ENCODE results near the gene APOA4. TPM values are rescaled to one million over a fixed set of nuclear protein-coding genes. Genes with fewer than 3 reads are reported as not detected.
A peak's percentile ranks its signal among the peaks of the same experiment; 100 is the strongest.

The APOA4 gene
- total and polyA plus RNA-seq, 2 of the 13 experiments (the other 11 are each of a cell fraction or from before 2014, with no cell fraction given): 3.8 to 7.2 TPM

DNA sequence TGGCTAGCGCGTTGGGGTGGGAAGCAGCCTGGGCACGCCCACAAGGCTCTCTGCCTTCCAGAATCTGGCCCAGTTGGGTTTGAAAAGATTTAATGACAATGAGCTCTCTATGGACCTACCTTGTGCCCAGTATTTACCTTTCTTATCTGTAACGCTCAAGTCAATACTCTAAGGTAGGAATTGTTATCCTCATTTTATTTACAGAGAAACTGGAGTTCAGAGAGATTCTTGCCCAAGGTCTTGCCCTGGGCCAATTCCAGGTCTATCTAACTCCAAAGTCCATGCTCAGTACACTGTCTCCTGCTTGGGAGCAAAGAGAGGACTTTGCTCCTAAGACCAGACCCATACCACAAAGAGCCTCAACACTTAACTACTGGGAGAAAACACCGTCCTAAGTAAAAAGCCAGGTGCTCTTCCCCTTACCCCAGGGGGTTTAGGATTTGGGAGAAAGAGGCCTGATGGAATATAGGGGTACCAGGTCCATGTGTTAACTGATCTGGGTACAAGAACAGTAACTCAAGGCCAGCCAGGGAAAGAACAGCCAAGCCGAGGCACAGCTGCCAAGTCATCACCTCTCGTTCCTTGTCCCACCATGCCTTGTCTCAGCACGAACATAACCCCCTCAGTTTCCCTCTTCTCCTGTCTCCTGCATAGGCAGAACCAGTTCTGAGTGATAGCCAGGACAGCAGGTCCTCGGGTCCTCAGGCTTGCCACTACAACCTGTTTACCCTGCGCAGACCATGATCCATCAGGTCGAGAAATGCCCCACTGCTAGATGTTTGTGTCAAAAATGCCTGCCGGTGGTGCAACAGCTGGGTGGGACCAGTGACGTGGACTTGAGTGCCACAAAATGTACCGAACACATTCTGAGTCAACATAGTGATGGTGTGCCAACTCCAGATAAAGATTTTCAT lies 14.6 kb downstream of the APOA4 start (continued):
- peak; percentile 94 for TF ChIP-seq MIXL1 (CRISPR knock-in tag; IDR thresholded peaks at IDR 0.05)
- TF ChIP-seq ZNF367 (CRISPR knock-in tag; IDR thresholded peaks at IDR 0.05; ENCODE audit: borderline replicate concordance): no peak
- TF ChIP-seq ZNF547 (CRISPR knock-in tag; IDR thresholded peaks at IDR 0.05): no peak
- TF ChIP-seq NR3C1 (CRISPR knock-in tag; IDR thresholded peaks at IDR 0.05): no peak
- 0 out of 2 replicates have a peak, but pooled peaks have one; percentile 25 for TF ChIP-seq ZFY (CRISPR knock-in tag; IDR thresholded peaks at IDR 0.05)
- TF ChIP-seq ZFX (CRISPR knock-in tag; IDR thresholded peaks at IDR 0.05; ENCODE audit: low read depth): 0 out of 2 replicates have a peak, but pooled peaks have one; percentile 28
- 0 out of 2 replicates have a peak, but pooled peaks have one; percentile 49 for TF ChIP-seq JUND (CRISPR knock-in tag; IDR thresholded peaks at IDR 0.05)
- TF ChIP-seq ZNF333 (CRISPR knock-in tag; IDR thresholded peaks at IDR 0.05; ENCODE audit: borderline replicate concordance): no peak
- TF ChIP-seq, protein P1, sequence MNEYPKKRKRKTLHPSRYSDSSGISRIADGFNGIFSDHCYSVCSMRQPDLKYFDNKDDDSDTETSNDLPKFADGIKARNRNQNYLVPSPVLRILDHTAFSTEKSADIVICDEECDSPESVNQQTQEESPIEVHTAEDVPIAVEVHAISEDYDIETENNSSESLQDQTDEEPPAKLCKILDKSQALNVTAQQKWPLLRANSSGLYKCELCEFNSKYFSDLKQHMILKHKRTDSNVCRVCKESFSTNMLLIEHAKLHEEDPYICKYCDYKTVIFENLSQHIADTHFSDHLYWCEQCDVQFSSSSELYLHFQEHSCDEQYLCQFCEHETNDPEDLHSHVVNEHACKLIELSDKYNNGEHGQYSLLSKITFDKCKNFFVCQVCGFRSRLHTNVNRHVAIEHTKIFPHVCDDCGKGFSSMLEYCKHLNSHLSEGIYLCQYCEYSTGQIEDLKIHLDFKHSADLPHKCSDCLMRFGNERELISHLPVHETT (CRISPR knock-in tag; conservative IDR thresholded peaks at IDR 0.05): peak; percentile 43
- TF ChIP-seq ZNF296 (CRISPR knock-in tag; conservative IDR thresholded peaks at IDR 0.05): no peak; the same call in 1 of the 2 replicates
- TF ChIP-seq, protein P2, sequence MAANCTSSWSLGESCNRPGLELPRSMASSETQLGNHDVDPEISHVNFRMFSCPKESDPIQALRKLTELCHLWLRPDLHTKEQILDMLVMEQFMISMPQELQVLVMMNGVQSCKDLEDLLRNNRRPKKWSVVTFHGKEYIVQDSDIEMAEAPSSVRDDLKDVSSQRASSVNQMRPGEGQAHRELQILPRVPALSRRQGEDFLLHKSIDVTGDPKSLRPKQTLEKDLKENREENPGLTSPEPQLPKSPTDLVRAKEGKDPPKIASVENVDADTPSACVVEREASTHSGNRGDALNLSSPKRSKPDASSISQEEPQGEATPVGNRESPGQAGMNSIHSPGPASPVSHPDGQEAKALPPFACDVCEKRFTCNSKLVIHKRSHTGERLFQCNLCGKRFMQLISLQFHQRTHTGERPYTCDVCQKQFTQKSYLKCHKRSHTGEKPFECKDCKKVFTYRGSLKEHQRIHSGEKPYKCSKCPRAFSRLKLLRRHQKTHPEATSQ (CRISPR knock-in tag; IDR thresholded peaks at IDR 0.05; ENCODE audit: borderline replicate concordance): peak; percentile 91; the same call in 1 of the 2 replicates
- peak; percentile 26 for TF ChIP-seq XRCC5 (optimal IDR thresholded peaks at IDR 0.05; ENCODE audit: low read length)
- TF ChIP-seq ZMYM4 (CRISPR knock-in tag; IDR thresholded peaks at IDR 0.05): peak; percentile 2
- TF ChIP-seq ELF4 (CRISPR knock-in tag; IDR thresholded peaks at IDR 0.05; ENCODE audit: borderline replicate concordance): no peak
- peak; percentile 80 for TF ChIP-seq REPIN1 (CRISPR knock-in tag; IDR thresholded peaks at IDR 0.05; ENCODE audit: borderline replicate concordance, low read depth)
- peak; percentile 35 for TF ChIP-seq ZNF614 (CRISPR knock-in tag; IDR thresholded peaks at IDR 0.05; ENCODE audit: borderline replicate concordance)
- no peak for TF ChIP-seq ZNF850 (CRISPR knock-in tag; conservative IDR thresholded peaks at IDR 0.05)
- no peak for TF ChIP-seq ZNF724P (CRISPR knock-in tag; IDR thresholded peaks at IDR 0.05; ENCODE audit: borderline replicate concordance)
- TF ChIP-seq YEATS4 (CRISPR knock-in tag; IDR thresholded peaks at IDR 0.05; ENCODE audit: borderline replicate concordance): peak; percentile 51; the same call in 1 of the 2 replicates
- TF ChIP-seq ZNF432 (CRISPR knock-in tag; IDR thresholded peaks at IDR 0.05; ENCODE audit: borderline replicate concordance): no peak
- TF ChIP-seq ZNF292 (CRISPR knock-in tag; IDR thresholded peaks at IDR 0.05; ENCODE audit: borderline replicate concordance, low read depth): 0 out of 2 replicates have a peak, but pooled peaks have one; percentile 17
- TF ChIP-seq AGO1 (IDR thresholded peaks at IDR 0.05; ENCODE audit: low read depth, low read length, poor library complexity, severe bottlenecking): no peak
- TF ChIP-seq BCL6 (CRISPR knock-in tag; IDR thresholded peaks at IDR 0.05): peak; percentile 91
- no peak for TF ChIP-seq ZNF496 (CRISPR knock-in tag; IDR thresholded peaks at IDR 0.05; ENCODE audit: insufficient replicate concordance)

Data from HepG2 (cell line).